ENCODE data around the gene RSPH1.

RSPH1 gene

GRCh38 chr21:42426424-42426823, 69.6 kb downstream of the RSPH1 start:
- no peak overlapping the region for H3K4me3 ChIP-seq (ENCODE audit: insufficient read length, low read depth)
- DNase-seq (ENCODE audit: low read depth, low spot score): no peak
- TF ChIP-seq SUZ12 (IDR thresholded peaks at IDR 0.05; ENCODE audit: extremely low read depth, insufficient read depth, insufficient read length) (no peak), YY1 (IDR thresholded peaks at IDR 0.05; ENCODE audit: insufficient read depth, insufficient read length) (no peak), ZNF274 (IDR thresholded peaks at IDR 0.05; ENCODE audit: low read depth, low read length) (no peak)
- H3K9ac ChIP-seq (ENCODE audit: insufficient read length, low read depth): no peak overlapping the region
- peaks cover 3% of the 10 kb centered on the region for H3K4me1 ChIP-seq (ENCODE audit: insufficient read depth, insufficient read length)
- H3K36me3 ChIP-seq (ENCODE audit: insufficient read depth, insufficient read length, low read length): no peaks in the 10 kb centered on the region
- H3K27me3 ChIP-seq (ENCODE audit: insufficient read depth, insufficient read length): no peaks in the 10 kb centered on the region
- H3K9me3 ChIP-seq (ENCODE audit: insufficient read depth, low read length): no peaks in the 10 kb centered on the region

- no peak for TF ChIP-seq YY1 (IDR thresholded peaks at IDR 0.05; ENCODE audit: insufficient read depth, insufficient read length)
- no peak for TF ChIP-seq SUZ12 (IDR thresholded peaks at IDR 0.05; ENCODE audit: extremely low read depth, insufficient read depth, insufficient read length)
- no peak for TF ChIP-seq ZNF274 (IDR thresholded peaks at IDR 0.05; ENCODE audit: low read depth, low read length)
- no peak overlapping the region for H3K4me3 ChIP-seq (ENCODE audit: insufficient read length, low read depth)
- no peak overlapping the region for H3K9ac ChIP-seq (ENCODE audit: insufficient read length, low read depth)
- H3K9me3 ChIP-seq (ENCODE audit: insufficient read depth, low read length): no peaks in the 10 kb centered on the region
- peaks cover 3% of the 10 kb centered on the region for H3K4me1 ChIP-seq (ENCODE audit: insufficient read depth, insufficient read length)
- DNase-seq (ENCODE audit: low read depth, low spot score): no peak
- H3K27me3 ChIP-seq (ENCODE audit: insufficient read depth, insufficient read length): no peaks in the 10 kb centered on the region
- H3K36me3 ChIP-seq (ENCODE audit: insufficient read depth, insufficient read length, low read length): no peaks in the 10 kb centered on the region
Observed at GRCh38 chr21:42425591-42425990, 70.4 kb downstream of the RSPH1 start.

- H3K36me3 ChIP-seq (ENCODE audit: insufficient read depth, insufficient read length, low read length): no peaks in the 10 kb centered on the region
- no peak for DNase-seq (ENCODE audit: low read depth, low spot score)
Observed at GRCh38 chr21:42424914-42425541, 71.0 kb downstream of the RSPH1 start.

GRCh38 chr21:42423685-42424084, 72.3 kb downstream of the RSPH1 start:
- TF ChIP-seq YY1 (IDR thresholded peaks at IDR 0.05; ENCODE audit: insufficient read depth, insufficient read length) (no peak), SUZ12 (IDR thresholded peaks at IDR 0.05; ENCODE audit: extremely low read depth, insufficient read depth, insufficient read length) (no peak), ZNF274 (IDR thresholded peaks at IDR 0.05; ENCODE audit: low read depth, low read length) (no peak)
- no peak overlapping the region for H3K9ac ChIP-seq (ENCODE audit: insufficient read length, low read depth)
- H3K4me1 ChIP-seq (ENCODE audit: insufficient read depth, insufficient read length): no peaks in the 10 kb centered on the region
- no peak for DNase-seq (ENCODE audit: low read depth, low spot score)
- no peak overlapping the region for H3K4me3 ChIP-seq (ENCODE audit: insufficient read length, low read depth)
- H3K9me3 ChIP-seq (ENCODE audit: insufficient read depth, low read length): no peaks in the 10 kb centered on the region
- no peaks in the 10 kb centered on the region for H3K36me3 ChIP-seq (ENCODE audit: insufficient read depth, insufficient read length, low read length)
- no peaks in the 10 kb centered on the region for H3K27me3 ChIP-seq (ENCODE audit: insufficient read depth, insufficient read length)

More at GRCh38 chr21:42424914-42425541, 71.0 kb downstream of the RSPH1 start:
- Histone ChIP-seq H3K4me3 (ENCODE audit: insufficient read length, low read depth) (no peak overlapping the region), H3K4me1 (ENCODE audit: insufficient read depth, insufficient read length) (no peaks in the 10 kb centered on the region), H3K9ac (ENCODE audit: insufficient read length, low read depth) (no peak overlapping the region), H3K27me3 (ENCODE audit: insufficient read depth, insufficient read length) (no peaks in the 10 kb centered on the region), H3K9me3 (ENCODE audit: insufficient read depth, low read length) (no peaks in the 10 kb centered on the region)
- no peak for TF ChIP-seq YY1 (IDR thresholded peaks at IDR 0.05; ENCODE audit: insufficient read depth, insufficient read length)

GRCh38 chr21:42423197-42423675, 72.8 kb downstream of the RSPH1 start:
- H3K4me1 ChIP-seq (ENCODE audit: insufficient read depth, insufficient read length): no peaks in the 10 kb centered on the region
- H3K27me3 ChIP-seq (ENCODE audit: insufficient read depth, insufficient read length): no peaks in the 10 kb centered on the region
- DNase-seq (ENCODE audit: low read depth, low spot score): no peak
- H3K4me3 ChIP-seq (ENCODE audit: insufficient read length, low read depth): no peak overlapping the region
- H3K36me3 ChIP-seq (ENCODE audit: insufficient read depth, insufficient read length, low read length): no peaks in the 10 kb centered on the region
- H3K9ac ChIP-seq (ENCODE audit: insufficient read length, low read depth): no peak overlapping the region
- no peaks in the 10 kb centered on the region for H3K9me3 ChIP-seq (ENCODE audit: insufficient read depth, low read length)
- no peak for TF ChIP-seq ZNF274 (IDR thresholded peaks at IDR 0.05; ENCODE audit: low read depth, low read length)
- TF ChIP-seq SUZ12 (IDR thresholded peaks at IDR 0.05; ENCODE audit: extremely low read depth, insufficient read depth, insufficient read length): no peak
- no peak for TF ChIP-seq YY1 (IDR thresholded peaks at IDR 0.05; ENCODE audit: insufficient read depth, insufficient read length)

Measured in NT2/D1 (cell line).